Hematopoietic multipotent progenitor cell treated with erythropoietin and hydrocortisone succinate and interleukin-3 and kit ligand, for 4 days (in vitro differentiated cells): ENCODE data around the gene MFN2.

Experiments used
- DNase-seq: peaks from one replicate; pipeline ENCODE4 v3.0.0-alpha.2; 2015

MFN2 gene

DNA sequence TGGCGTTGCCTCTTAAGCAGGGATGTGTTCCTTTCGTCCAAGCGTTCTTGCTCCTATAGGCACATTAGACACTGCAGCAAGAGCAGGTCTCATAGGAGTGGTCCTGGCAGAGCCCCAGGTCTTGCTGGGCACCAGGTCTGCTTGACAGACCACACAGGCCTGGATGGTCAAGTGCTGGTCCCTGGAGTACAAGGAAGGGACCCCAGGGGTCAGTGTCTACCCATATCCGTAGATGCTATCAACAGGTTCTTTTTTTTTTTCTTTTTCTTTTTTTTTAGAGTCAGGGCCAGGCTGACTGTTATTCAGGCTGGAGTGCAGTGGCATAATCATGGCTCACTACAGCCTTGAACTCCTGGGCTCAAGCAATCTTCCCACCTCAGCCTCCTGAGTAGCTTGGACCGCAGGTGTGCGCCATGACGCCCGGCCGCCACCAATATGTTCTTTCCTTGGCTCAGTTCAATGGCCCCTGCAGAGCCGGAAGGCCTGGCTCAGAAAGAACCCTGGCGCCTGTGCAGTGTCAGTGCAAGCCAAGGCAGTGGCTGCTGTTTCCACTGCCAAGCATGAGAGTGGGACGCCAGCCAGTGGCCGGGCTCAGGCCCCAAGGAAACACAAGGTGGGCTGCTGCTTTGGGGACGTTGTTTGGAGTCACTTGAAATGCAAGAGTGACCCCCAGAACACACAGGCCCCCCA is 72.9 kb downstream of the MFN2 start:
- DNase-seq: no peak

GRCh38 chr1:12053752-12054548 is 73.7 kb downstream of the MFN2 start:
- no peak for DNase-seq

DNA sequence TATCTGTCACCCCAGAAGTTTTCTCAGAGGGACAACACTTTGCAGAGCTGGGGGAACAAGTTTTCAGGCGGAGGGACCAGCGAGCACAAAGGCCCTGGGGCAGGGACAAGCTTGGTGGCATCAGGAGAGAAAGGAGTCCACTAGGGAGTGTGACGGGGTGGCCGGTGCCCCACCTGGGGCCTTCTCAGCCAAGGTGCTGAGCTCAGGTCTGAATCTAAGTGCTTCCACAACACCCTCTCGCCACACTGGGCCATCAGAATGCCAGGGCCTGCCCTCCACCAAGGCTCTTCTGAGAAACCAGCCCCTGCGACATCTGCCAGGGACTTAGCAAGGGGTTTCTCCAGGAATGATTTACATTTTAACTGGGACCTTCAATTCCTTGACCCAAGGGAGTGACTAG is 75.0 kb downstream of the MFN2 start:
- no peak for DNase-seq

- DNase-seq: no peak
These were observed 76.1 kb downstream of the MFN2 start for GRCh38 chr1:12056331-12056841.

DNA sequence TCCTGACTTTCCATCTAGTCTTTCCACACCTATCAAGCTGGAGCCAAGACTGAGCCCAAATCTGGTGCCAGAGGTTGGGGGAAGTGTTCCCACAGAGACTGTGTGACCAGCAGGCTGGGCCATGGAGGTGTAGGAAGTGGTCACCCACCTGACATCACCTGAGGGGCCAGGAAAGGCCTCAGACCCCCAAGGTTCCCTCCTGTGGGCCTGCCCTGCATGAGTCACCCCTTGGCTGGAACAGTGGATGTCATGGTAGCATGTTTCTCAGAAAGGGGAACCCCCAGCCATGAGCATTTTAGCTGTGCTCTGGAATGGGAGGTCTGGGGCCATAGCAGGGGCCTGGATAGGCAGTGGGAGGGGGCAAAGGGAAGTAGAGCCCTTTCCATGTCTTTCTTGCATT is 77.1 kb downstream of the MFN2 start:
- DNase-seq: peak; percentile 34

DNA sequence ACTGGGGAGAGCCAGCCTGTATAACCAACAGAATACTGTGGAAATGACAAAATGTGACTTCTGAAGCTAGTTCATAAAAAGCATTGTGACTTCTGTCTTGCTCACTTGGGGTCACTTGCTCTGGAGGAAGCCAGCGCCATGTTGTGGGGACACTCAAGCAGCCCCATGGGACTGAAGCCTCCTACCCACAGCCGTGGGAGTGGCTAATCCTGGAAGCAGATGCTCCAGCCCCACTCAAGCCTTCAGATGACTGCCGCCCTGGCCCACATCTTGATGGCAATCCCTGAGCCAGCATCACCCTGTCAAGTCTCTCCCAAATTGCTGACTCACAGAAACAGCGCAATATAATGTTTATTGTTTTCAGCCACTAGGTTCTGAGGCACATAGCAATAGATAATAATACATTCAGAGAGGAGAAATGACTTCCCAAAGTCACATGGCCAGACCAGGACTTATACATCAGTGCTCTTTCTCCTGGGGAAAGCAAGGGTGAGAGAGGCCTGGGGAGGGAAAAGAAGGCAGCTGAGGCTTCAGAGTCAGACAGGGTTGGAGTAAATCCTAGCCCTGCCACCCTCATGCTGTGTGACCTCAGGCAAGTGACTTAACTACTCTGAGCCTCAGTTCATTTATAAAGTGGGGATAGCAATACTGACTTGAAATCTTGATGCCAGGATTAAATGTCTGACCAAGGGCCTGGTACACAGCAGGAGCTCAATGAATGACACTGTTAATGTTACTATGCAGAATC is 77.9 kb downstream of the MFN2 start:
- DNase-seq: no peak

DNA sequence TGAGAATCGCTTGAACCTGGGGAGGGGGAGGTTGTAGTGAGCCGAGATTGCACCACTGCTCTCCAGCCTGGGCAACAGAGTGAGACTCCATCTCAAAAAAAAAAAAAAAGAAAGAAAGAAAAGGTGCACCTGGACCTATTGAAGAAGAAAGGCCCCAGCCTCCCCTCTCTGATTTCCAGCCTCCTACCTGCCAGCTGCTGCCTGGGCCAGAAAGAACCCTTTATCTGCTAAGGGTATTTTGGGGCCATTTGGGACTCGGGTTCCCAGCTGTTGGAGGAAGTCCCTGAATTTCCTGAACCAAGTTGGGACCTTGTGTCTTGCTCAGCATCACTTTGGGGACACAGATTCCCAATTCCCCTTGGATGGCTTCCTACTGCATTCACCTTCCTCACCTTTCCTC is 79.0 kb downstream of the MFN2 start:
- no peak for DNase-seq

GRCh38 chr1:12059722-12060464 is 79.6 kb downstream of the MFN2 start:
- no peak for DNase-seq

GRCh38 chr1:12060500-12060899 is 80.3 kb downstream of the MFN2 start:
- DNase-seq: no peak
